Measurements from ENCODE around the gene MRPL50. TPM values are rescaled to one million over a fixed set of nuclear protein-coding genes. Genes with fewer than 3 reads are reported as not detected.

The MRPL50 gene
- total and polyA plus RNA-seq, 2 experiments from 2014 or later: 25.5 to 59.0 TPM

DNA sequence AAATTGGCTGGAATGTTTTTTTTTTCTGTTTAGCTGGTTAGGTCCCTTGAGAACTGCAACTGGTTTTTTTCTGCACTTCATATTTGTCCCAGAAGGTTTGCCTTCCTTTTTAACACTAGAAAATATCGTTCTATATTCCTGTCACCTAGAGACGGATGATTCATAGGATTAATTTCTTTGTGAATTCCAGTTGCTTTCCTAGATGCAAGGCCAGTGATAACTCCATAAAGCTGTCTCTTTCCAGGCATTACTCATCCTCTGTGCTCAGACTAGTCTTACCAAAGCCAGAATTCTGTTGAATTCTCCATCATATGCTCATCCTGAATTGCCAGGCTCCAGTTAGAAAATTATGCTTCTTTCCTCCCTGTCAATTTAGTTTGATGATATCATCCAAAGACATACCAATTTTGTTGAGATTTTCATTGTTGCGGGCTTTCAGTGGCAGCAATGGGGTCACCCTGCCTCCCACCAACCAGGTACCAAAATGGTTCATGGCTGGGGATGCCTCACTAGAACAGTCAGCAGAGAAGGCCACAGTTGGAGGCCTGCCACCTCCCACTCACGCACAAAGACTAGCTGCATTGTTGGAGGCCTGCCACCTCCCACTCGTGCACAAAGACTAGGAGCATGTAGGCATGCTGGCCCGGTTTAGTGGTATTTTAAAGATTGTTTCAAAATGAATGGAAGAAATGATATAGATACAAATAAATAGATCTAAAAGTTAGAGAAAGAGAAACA, 22.1 kb downstream of the MRPL50 start:
- Histone ChIP-seq H3K27me3 (ENCODE audit: insufficient read depth) (no peaks in the 10 kb centered on the region), H3K27ac (ENCODE audit: low read depth) (no peak overlapping the region), H4K20me1 (replicated peaks; ENCODE audit: insufficient read depth) (no peaks in the 10 kb centered on the region), H3K4me1 (ENCODE audit: insufficient read depth) (peaks cover 5% of the 10 kb centered on the region; the same call in 1 of the 2 replicates), H3K9me2 (ENCODE audit: insufficient read depth) (no peaks in the 10 kb centered on the region), H3K4me3 (no peak overlapping the region), H2AFZ (peak overlapping the region; percentile 80), H3K79me2 (replicated peaks; ENCODE audit: insufficient read depth) (no peaks in the 10 kb centered on the region), H3F3A (replicated peaks; ENCODE audit: low read depth) (no peaks in the 10 kb centered on the region), H3K36me3 (ENCODE audit: insufficient read depth) (no peaks in the 10 kb centered on the region), H3K4me2 (no peak overlapping the region)
- Mint-ChIP-seq H3K27ac (no peak overlapping the region), H3K4me1 (peaks cover 14% of the 10 kb centered on the region; the same call in 2 of the 3 replicates), H3K27me3 (ENCODE audit: insufficient read depth, low read depth, poor library complexity) (no peaks in the 10 kb centered on the region), H3K4me3 (no peak overlapping the region), H3K9me3 (peaks cover 12% of the 10 kb centered on the region), H3K36me3 (ENCODE audit: low read depth) (0 out of 3 replicates have a peak, but pooled peaks cover 2% of the 10 kb centered on the region)
- no peak for DNase-seq (ENCODE audit: low spot score)
- TF ChIP-seq, protein P1, sequence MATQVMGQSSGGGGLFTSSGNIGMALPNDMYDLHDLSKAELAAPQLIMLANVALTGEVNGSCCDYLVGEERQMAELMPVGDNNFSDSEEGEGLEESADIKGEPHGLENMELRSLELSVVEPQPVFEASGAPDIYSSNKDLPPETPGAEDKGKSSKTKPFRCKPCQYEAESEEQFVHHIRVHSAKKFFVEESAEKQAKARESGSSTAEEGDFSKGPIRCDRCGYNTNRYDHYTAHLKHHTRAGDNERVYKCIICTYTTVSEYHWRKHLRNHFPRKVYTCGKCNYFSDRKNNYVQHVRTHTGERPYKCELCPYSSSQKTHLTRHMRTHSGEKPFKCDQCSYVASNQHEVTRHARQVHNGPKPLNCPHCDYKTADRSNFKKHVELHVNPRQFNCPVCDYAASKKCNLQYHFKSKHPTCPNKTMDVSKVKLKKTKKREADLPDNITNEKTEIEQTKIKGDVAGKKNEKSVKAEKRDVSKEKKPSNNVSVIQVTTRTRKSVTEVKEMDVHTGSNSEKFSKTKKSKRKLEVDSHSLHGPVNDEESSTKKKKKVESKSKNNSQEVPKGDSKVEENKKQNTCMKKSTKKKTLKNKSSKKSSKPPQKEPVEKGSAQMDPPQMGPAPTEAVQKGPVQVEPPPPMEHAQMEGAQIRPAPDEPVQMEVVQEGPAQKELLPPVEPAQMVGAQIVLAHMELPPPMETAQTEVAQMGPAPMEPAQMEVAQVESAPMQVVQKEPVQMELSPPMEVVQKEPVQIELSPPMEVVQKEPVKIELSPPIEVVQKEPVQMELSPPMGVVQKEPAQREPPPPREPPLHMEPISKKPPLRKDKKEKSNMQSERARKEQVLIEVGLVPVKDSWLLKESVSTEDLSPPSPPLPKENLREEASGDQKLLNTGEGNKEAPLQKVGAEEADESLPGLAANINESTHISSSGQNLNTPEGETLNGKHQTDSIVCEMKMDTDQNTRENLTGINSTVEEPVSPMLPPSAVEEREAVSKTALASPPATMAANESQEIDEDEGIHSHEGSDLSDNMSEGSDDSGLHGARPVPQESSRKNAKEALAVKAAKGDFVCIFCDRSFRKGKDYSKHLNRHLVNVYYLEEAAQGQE (IDR thresholded peaks at IDR 0.05; ENCODE audit: unreplicated experiment): no peak
- TF ChIP-seq STAT1 (IDR thresholded peaks at IDR 0.05; ENCODE audit: unreplicated experiment) (no peak), NANOG (IDR thresholded peaks at IDR 0.05; ENCODE audit: borderline replicate concordance) (no peak)
- no peak for ATAC-seq

DNA sequence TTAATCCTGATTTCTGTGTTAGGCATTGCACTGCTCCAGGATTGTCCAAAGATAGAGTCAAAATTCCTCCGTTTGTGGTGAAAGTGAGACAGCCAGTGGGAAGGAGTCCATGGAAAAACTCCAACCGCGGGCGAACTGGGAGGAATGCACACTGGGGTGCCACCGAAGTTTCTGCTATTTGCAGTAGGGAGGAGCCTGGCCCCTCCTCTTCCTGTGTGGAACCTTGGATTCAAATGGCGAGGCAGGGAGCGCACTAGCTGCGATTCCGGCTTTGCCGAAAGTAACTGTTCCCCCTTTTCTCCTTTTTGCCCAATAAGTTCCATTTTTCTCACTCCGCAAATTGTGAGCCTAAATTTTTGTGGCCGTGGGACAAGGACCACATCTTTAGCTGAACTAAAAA, 22.9 kb downstream of the MRPL50 start:
- H2AFZ ChIP-seq: peak overlapping the region; percentile 80
- H3K36me3 ChIP-seq (ENCODE audit: insufficient read depth): no peaks in the 10 kb centered on the region
- H3K27me3 ChIP-seq (ENCODE audit: insufficient read depth): no peaks in the 10 kb centered on the region
- peaks cover 12% of the 10 kb centered on the region for H3K9me3 Mint-ChIP-seq
- no peak overlapping the region for H3K27ac ChIP-seq (ENCODE audit: low read depth)
- no peaks in the 10 kb centered on the region for H4K20me1 ChIP-seq (replicated peaks; ENCODE audit: insufficient read depth)
- ATAC-seq (peak; percentile 45; the same call in 2 of the 3 replicates), DNase-seq (ENCODE audit: low spot score) (peak; percentile 58)
- no peaks in the 10 kb centered on the region for H3K36me3 Mint-ChIP-seq (ENCODE audit: low read depth)
- no peak overlapping the region for H3K4me3 ChIP-seq
- H3K27ac Mint-ChIP-seq: no peak overlapping the region
- H3K9me2 ChIP-seq (ENCODE audit: insufficient read depth): no peaks in the 10 kb centered on the region
- no peaks in the 10 kb centered on the region for H3K27me3 Mint-ChIP-seq (ENCODE audit: insufficient read depth, low read depth, poor library complexity)
- no peak overlapping the region for H3K4me3 Mint-ChIP-seq
- H3F3A ChIP-seq (replicated peaks; ENCODE audit: low read depth): no peaks in the 10 kb centered on the region
- H3K4me2 ChIP-seq: no peak overlapping the region
- H3K4me1 Mint-ChIP-seq: peaks cover 14% of the 10 kb centered on the region; the same call in 2 of the 3 replicates
- H3K4me1 ChIP-seq (ENCODE audit: insufficient read depth): peaks cover 5% of the 10 kb centered on the region; the same call in 1 of the 2 replicates
- no peaks in the 10 kb centered on the region for H3K79me2 ChIP-seq (replicated peaks; ENCODE audit: insufficient read depth)
- TF ChIP-seq CREB1 (CRISPR knock-in tag; IDR thresholded peaks at IDR 0.05; ENCODE audit: low read depth): no peak
- TF ChIP-seq STAT1 (IDR thresholded peaks at IDR 0.05; ENCODE audit: unreplicated experiment): no peak
- no peak for TF ChIP-seq JUNB (IDR thresholded peaks at IDR 0.05; ENCODE audit: unreplicated experiment)
- TF ChIP-seq, protein P2, sequence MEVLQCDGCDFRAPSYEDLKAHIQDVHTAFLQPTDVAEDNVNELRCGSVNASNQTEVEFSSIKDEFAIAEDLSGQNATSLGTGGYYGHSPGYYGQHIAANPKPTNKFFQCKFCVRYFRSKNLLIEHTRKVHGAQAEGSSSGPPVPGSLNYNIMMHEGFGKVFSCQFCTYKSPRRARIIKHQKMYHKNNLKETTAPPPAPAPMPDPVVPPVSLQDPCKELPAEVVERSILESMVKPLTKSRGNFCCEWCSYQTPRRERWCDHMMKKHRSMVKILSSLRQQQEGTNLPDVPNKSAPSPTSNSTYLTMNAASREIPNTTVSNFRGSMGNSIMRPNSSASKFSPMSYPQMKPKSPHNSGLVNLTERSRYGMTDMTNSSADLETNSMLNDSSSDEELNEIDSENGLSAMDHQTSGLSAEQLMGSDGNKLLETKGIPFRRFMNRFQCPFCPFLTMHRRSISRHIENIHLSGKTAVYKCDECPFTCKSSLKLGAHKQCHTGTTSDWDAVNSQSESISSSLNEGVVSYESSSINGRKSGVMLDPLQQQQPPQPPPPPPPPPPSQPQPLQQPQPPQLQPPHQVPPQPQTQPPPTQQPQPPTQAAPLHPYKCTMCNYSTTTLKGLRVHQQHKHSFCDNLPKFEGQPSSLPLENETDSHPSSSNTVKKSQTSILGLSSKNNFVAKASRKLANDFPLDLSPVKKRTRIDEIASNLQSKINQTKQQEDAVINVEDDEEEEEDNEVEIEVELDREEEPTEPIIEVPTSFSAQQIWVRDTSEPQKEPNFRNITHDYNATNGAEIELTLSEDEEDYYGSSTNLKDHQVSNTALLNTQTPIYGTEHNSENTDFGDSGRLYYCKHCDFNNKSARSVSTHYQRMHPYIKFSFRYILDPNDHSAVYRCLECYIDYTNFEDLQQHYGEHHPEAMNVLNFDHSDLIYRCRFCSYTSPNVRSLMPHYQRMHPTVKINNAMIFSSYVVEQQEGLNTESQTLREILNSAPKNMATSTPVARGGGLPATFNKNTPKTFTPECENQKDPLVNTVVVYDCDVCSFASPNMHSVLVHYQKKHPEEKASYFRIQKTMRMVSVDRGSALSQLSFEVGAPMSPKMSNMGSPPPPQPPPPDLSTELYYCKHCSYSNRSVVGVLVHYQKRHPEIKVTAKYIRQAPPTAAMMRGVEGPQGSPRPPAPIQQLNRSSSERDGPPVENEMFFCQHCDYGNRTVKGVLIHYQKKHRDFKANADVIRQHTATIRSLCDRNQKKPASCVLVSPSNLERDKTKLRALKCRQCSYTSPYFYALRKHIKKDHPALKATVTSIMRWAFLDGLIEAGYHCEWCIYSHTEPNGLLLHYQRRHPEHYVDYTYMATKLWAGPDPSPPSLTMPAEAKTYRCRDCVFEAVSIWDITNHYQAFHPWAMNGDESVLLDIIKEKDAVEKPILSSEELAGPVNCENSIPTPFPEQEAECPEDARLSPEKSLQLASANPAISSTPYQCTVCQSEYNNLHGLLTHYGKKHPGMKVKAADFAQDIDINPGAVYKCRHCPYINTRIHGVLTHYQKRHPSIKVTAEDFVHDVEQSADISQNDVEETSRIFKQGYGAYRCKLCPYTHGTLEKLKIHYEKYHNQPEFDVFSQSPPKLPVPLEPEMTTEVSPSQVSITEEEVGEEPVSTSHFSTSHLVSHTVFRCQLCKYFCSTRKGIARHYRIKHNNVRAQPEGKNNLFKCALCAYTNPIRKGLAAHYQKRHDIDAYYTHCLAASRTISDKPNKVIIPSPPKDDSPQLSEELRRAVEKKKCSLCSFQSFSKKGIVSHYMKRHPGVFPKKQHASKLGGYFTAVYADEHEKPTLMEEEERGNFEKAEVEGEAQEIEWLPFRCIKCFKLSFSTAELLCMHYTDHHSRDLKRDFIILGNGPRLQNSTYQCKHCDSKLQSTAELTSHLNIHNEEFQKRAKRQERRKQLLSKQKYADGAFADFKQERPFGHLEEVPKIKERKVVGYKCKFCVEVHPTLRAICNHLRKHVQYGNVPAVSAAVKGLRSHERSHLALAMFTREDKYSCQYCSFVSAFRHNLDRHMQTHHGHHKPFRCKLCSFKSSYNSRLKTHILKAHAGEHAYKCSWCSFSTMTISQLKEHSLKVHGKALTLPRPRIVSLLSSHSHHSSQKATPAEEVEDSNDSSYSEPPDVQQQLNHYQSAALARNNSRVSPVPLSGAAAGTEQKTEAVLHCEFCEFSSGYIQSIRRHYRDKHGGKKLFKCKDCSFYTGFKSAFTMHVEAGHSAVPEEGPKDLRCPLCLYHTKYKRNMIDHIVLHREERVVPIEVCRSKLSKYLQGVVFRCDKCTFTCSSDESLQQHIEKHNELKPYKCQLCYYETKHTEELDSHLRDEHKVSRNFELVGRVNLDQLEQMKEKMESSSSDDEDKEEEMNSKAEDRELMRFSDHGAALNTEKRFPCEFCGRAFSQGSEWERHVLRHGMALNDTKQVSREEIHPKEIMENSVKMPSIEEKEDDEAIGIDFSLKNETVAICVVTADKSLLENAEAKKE (CRISPR knock-in tag; IDR thresholded peaks at IDR 0.05): no peak
- TF ChIP-seq EZH2 (IDR thresholded peaks at IDR 0.05; ENCODE audit: low read depth, unreplicated experiment): no peak
- no peak for TF ChIP-seq ZNF114 (CRISPR knock-in tag; IDR thresholded peaks at IDR 0.05)
- TF ChIP-seq, protein P3, sequence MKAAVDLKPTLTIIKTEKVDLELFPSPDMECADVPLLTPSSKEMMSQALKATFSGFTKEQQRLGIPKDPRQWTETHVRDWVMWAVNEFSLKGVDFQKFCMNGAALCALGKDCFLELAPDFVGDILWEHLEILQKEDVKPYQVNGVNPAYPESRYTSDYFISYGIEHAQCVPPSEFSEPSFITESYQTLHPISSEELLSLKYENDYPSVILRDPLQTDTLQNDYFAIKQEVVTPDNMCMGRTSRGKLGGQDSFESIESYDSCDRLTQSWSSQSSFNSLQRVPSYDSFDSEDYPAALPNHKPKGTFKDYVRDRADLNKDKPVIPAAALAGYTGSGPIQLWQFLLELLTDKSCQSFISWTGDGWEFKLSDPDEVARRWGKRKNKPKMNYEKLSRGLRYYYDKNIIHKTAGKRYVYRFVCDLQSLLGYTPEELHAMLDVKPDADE (IDR thresholded peaks at IDR 0.05): no peak
- no peak for TF ChIP-seq NANOG (IDR thresholded peaks at IDR 0.05; ENCODE audit: borderline replicate concordance)
- no peak for TF ChIP-seq ZNF331 (CRISPR knock-in tag; IDR thresholded peaks at IDR 0.05; ENCODE audit: low read depth)

All from GM23338 (cell line).